NCI-H2029 treated with DMSO at 0.1 percent for 48 hours (cell line): ENCODE data around the gene HRH3.
A peak's percentile ranks its signal among the peaks of the same experiment; 100 is the strongest.

Experiments
- DNase-seq: peaks from one replicate; lab custom pipeline; 2025; lab: John Stamatoyannopoulos, UW

HRH3 gene

GRCh38 chr20:62197801-62198200 is 22.3 kb downstream of the HRH3 start:
- no peak for DNase-seq

- no peak for DNase-seq
Measured at GRCh38 chr20:62197311-62197710, 22.8 kb downstream of the HRH3 start.

GRCh38 chr20:62196286-62196685 is 23.8 kb downstream of the HRH3 start:
- no peak for DNase-seq

- DNase-seq: no peak
Measured at GRCh38 chr20:62195736-62196135, 24.3 kb downstream of the HRH3 start.

- DNase-seq: no peak
Measured at GRCh38 chr20:62195075-62195405, 25.0 kb downstream of the HRH3 start.

GRCh38 chr20:62193079-62194025 is 26.7 kb downstream of the HRH3 start:
- no peak for DNase-seq

GRCh38 chr20:62192635-62193034 is 27.4 kb downstream of the HRH3 start:
- no peak for DNase-seq

- DNase-seq: no peak
Measured at GRCh38 chr20:62191781-62192559, 28.1 kb downstream of the HRH3 start.

GRCh38 chr20:62190639-62191411 is 29.3 kb downstream of the HRH3 start:
- no peak for DNase-seq

- DNase-seq: no peak
Measured at GRCh38 chr20:62186887-62187866, 32.9 kb downstream of the HRH3 start.

- DNase-seq: no peak
Measured at GRCh38 chr20:62186096-62186426, 34.0 kb downstream of the HRH3 start.

GRCh38 chr20:62183426-62184142 is 36.5 kb downstream of the HRH3 start:
- DNase-seq: no peak

GRCh38 chr20:62182469-62183425 is 37.3 kb downstream of the HRH3 start, which contains the start of gene MTG2:
Gene MTG2, plus strand, starts transcription at chr20:62183028. Its CDS starts 10,393 bp downstream, at chr20:62193421.
- peak; percentile 63 for DNase-seq

- DNase-seq: no peak
Measured at GRCh38 chr20:62181808-62182207, 38.3 kb downstream of the HRH3 start.

- DNase-seq: no peak
Measured at GRCh38 chr20:62179162-62179504, 40.9 kb downstream of the HRH3 start.

GRCh38 chr20:62178316-62179161 is 41.5 kb downstream of the HRH3 start:
- no peak for DNase-seq

- DNase-seq: no peak
Measured at GRCh38 chr20:62177307-62177706, 42.8 kb downstream of the HRH3 start.

- no peak for DNase-seq
Measured at GRCh38 chr20:62176866-62177265, 43.2 kb downstream of the HRH3 start.

GRCh38 chr20:62175711-62176110 is 44.4 kb downstream of the HRH3 start:
- DNase-seq: no peak
